ENCODE data around the gene ASS1.

ASS1 gene

DNA sequence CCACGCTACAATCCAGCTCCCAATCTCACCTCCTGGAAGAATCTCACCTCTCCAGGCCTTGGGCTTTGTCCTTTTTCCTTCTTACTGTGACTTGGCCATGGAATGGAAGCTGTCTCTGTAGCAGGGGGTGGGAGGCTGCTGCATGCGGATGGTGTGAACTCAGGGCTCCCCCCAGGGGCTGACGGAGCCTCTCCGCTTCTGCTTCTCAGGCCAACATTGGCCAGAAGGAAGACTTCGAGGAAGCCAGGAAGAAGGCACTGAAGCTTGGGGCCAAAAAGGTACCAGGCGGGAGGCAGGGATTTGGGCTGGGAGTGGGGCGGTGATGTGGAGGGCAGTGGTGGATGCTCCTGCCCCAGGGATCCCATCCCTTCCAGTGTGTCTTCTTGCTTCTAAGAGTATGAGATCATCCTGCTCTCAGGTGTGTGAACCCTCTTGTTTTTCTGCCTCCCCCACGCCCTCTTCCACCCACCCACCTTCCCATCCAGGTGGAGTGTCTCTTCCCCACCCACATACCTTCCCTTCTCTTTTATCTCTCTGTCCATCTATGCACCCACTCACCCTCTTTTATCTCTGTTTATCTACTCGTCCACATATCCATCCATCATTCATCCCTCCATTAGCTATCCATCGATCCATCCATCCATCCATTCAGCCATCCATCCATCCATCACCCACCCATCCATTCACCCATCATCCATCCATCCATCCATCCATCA lies 9.5 kb downstream of the ASS1 start:
- Histone ChIP-seq H3K4me1 (ENCODE audit: low read length) (no peaks in the 10 kb centered on the region), H2AFZ (ENCODE audit: low read length) (no peak overlapping the region), H4K20me1 (ENCODE audit: insufficient read depth, low read length) (no peaks in the 10 kb centered on the region), H3K9ac (ENCODE audit: low read length) (no peak overlapping the region), H3K4me2 (ENCODE audit: low read depth, low read length) (no peak overlapping the region), H3K4me3 (ENCODE audit: low read length) (no peak overlapping the region), H3F3A (ENCODE audit: insufficient read depth, low read length) (no peaks in the 10 kb centered on the region), H3K27ac (ENCODE audit: low read length) (no peak overlapping the region), H3K79me2 (ENCODE audit: low read length) (no peaks in the 10 kb centered on the region), H3K9me3 (replicated peaks; ENCODE audit: insufficient read depth, low read length) (no peaks in the 10 kb centered on the region), H3K36me3 (replicated peaks; ENCODE audit: insufficient read depth, low read length) (no peaks in the 10 kb centered on the region), H3K9me2 (replicated peaks; ENCODE audit: insufficient read depth, low read length) (no peaks in the 10 kb centered on the region), H3K27me3 (replicated peaks; ENCODE audit: insufficient read depth, low read length) (peaks cover 40% of the 10 kb centered on the region)
- TF ChIP-seq, protein P1, sequence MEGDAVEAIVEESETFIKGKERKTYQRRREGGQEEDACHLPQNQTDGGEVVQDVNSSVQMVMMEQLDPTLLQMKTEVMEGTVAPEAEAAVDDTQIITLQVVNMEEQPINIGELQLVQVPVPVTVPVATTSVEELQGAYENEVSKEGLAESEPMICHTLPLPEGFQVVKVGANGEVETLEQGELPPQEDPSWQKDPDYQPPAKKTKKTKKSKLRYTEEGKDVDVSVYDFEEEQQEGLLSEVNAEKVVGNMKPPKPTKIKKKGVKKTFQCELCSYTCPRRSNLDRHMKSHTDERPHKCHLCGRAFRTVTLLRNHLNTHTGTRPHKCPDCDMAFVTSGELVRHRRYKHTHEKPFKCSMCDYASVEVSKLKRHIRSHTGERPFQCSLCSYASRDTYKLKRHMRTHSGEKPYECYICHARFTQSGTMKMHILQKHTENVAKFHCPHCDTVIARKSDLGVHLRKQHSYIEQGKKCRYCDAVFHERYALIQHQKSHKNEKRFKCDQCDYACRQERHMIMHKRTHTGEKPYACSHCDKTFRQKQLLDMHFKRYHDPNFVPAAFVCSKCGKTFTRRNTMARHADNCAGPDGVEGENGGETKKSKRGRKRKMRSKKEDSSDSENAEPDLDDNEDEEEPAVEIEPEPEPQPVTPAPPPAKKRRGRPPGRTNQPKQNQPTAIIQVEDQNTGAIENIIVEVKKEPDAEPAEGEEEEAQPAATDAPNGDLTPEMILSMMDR (IDR thresholded peaks at IDR 0.05; ENCODE audit: low read length): no peak
- TF ChIP-seq EZH2phosphoT487 (IDR thresholded peaks at IDR 0.05; ENCODE audit: low read length) (no peak), EZH2 (optimal IDR thresholded peaks at IDR 0.05; ENCODE audit: low read depth, low read length) (no peak)
- no peak for DNase-seq

DNA sequence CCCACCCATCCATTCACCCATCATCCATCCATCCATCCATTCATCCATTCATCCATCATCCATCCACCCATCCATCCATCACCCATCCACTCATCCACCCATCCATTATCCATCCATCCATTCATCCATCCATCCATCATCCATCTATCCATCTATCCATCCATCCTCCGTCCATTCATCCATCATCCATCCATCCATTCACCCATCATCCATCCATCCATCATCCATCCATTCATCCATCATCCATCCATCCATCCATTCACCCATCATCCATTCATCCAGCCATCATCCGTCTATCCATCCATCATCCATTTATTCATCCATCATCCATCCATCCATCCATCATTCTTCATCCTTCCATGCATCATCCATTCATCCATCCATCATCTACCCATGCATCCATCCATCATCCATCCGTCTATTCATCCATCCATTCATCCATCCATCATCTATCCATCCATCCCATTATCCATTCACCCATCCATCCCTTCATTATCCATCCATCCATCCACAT lies 10.1 kb downstream of the ASS1 start:
- no peaks in the 10 kb centered on the region for H3K4me1 ChIP-seq (ENCODE audit: low read length)
- H2AFZ ChIP-seq (ENCODE audit: low read length): no peak overlapping the region
- no peak overlapping the region for H3K27ac ChIP-seq (ENCODE audit: low read length)
- no peaks in the 10 kb centered on the region for H3K79me2 ChIP-seq (ENCODE audit: low read length)
- H3K4me3 ChIP-seq (ENCODE audit: low read length): no peak overlapping the region
- no peaks in the 10 kb centered on the region for H3K9me2 ChIP-seq (replicated peaks; ENCODE audit: insufficient read depth, low read length)
- no peak overlapping the region for H3K9ac ChIP-seq (ENCODE audit: low read length)
- no peak for TF ChIP-seq EZH2 (optimal IDR thresholded peaks at IDR 0.05; ENCODE audit: low read depth, low read length)
- no peak for TF ChIP-seq EZH2phosphoT487 (IDR thresholded peaks at IDR 0.05; ENCODE audit: low read length)
- TF ChIP-seq, protein P1 (IDR thresholded peaks at IDR 0.05; ENCODE audit: low read length): no peak
- no peak for DNase-seq
- no peak overlapping the region for H3K4me2 ChIP-seq (ENCODE audit: low read depth, low read length)
- H3K27me3 ChIP-seq (replicated peaks; ENCODE audit: insufficient read depth, low read length): peaks cover 44% of the 10 kb centered on the region
- H3K36me3 ChIP-seq (replicated peaks; ENCODE audit: insufficient read depth, low read length): no peaks in the 10 kb centered on the region
- no peaks in the 10 kb centered on the region for H4K20me1 ChIP-seq (ENCODE audit: insufficient read depth, low read length)
- no peaks in the 10 kb centered on the region for H3K9me3 ChIP-seq (replicated peaks; ENCODE audit: insufficient read depth, low read length)
- no peaks in the 10 kb centered on the region for H3F3A ChIP-seq (ENCODE audit: insufficient read depth, low read length)

DNA sequence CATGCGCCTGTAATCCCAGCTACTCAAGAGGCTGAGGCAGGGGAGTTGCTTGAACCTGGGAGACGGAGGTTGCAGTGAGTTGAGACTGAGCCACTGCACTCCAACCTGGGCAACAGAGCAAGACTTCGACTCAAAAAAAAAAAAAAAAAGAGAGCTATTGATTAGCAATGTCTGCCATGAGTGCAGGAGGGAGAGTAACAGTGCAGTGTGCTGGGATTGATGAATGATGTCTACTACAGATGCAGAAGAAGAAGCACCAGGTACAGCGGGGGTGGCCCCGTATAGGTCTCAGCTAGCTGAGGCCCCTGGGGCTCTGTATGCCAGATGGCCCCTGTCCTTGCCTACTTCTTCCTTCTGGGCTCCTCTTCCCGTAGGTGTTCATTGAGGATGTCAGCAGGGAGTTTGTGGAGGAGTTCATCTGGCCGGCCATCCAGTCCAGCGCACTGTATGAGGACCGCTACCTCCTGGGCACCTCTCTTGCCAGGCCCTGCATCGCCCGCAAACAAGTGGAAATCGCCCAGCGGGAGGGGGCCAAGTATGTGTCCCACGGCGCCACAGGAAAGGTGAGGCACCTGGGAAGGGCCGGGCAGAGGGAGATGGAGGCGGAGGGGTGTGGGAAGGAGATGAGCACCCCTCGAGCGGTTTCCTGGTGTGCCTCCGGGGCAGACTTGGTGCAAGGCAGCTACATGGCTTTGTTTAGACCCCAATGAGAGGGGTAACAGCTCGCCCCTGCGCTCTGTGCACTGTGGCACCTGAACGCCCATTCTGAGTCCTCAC lies 13.5 kb downstream of the ASS1 start:
- Histone ChIP-seq H3K9me2 (replicated peaks; ENCODE audit: insufficient read depth, low read length) (no peaks in the 10 kb centered on the region), H3K36me3 (replicated peaks; ENCODE audit: insufficient read depth, low read length) (no peaks in the 10 kb centered on the region), H3K79me2 (ENCODE audit: low read length) (no peaks in the 10 kb centered on the region), H3F3A (ENCODE audit: insufficient read depth, low read length) (no peaks in the 10 kb centered on the region), H3K9me3 (replicated peaks; ENCODE audit: insufficient read depth, low read length) (no peaks in the 10 kb centered on the region), H3K4me3 (ENCODE audit: low read length) (no peak overlapping the region), H3K9ac (ENCODE audit: low read length) (no peak overlapping the region), H2AFZ (ENCODE audit: low read length) (no peak overlapping the region), H3K4me1 (ENCODE audit: low read length) (no peaks in the 10 kb centered on the region), H3K27ac (ENCODE audit: low read length) (no peak overlapping the region), H3K4me2 (ENCODE audit: low read depth, low read length) (no peak overlapping the region), H4K20me1 (ENCODE audit: insufficient read depth, low read length) (no peaks in the 10 kb centered on the region), H3K27me3 (replicated peaks; ENCODE audit: insufficient read depth, low read length) (peaks cover 70% of the 10 kb centered on the region)
- DNase-seq: no peak
- TF ChIP-seq EZH2 (optimal IDR thresholded peaks at IDR 0.05; ENCODE audit: low read depth, low read length) (no peak), EZH2phosphoT487 (IDR thresholded peaks at IDR 0.05; ENCODE audit: low read length) (no peak)
- TF ChIP-seq, protein P1 (IDR thresholded peaks at IDR 0.05; ENCODE audit: low read length): no peak

Measured in MM.1S (cell line).